ENCODE results near the gene COL15A1. TPM values are rescaled to one million over a fixed set of nuclear protein-coding genes. Genes with fewer than 3 reads are reported as not detected.

Gene COL15A1
- total and polyA plus RNA-seq, 2 of the 13 experiments (the other 11 are each of a cell fraction or from before 2014, with no cell fraction given): not detected

DNA sequence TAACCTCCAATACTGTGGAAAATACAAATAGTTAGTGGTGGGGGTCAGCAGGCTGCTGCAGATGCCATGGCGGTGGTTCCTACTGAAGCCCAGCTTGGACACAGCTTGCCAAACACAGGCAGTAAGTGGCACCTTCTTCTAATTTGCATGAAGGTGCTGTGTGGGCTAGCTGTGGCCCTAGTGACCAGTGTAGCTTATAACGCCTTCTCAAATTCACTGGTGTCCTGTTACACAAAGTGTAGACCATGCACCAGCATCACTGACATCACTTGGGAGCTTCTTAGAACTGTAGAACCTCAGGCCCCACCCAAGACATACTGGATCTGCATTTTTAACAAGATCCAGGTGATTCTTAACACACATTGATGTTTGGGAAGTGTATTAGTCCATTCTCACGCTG lies 102.4 kb downstream of the COL15A1 start:
- H2AFZ ChIP-seq (ENCODE audit: low read length): no peak overlapping the region
- DNase-seq (ENCODE audit: low spot score): no peak
- H3K27ac ChIP-seq (ENCODE audit: extremely low read length, insufficient read depth, low read length): no peak overlapping the region
- ATAC-seq: no peak
- intact Hi-C loops (cut with micrococcal nuclease; ENCODE audit: unreplicated experiment): no loop called here
- no peaks in the 10 kb centered on the region for H4K20me1 ChIP-seq (ENCODE audit: insufficient read depth, low read length)
- no peak overlapping the region for H3K4me3 ChIP-seq (replicated peaks in 1 of 3; ENCODE audit: insufficient read depth in 1 of 3, low read depth in 2 of 3, low read length in 3 of 3)
- POLR2A ChIA-PET: no interaction called here
- H3K36me3 ChIP-seq (replicated peaks in 1 of 2; ENCODE audit: control insufficient read depth in 1 of 2, insufficient read depth in 2 of 2, low read length in 2 of 2): no peaks in the 10 kb centered on the region
- H3K4me1 ChIP-seq (ENCODE audit: insufficient read depth, low read length): no peaks in the 10 kb centered on the region
- TF ChIP-seq, protein P1, sequence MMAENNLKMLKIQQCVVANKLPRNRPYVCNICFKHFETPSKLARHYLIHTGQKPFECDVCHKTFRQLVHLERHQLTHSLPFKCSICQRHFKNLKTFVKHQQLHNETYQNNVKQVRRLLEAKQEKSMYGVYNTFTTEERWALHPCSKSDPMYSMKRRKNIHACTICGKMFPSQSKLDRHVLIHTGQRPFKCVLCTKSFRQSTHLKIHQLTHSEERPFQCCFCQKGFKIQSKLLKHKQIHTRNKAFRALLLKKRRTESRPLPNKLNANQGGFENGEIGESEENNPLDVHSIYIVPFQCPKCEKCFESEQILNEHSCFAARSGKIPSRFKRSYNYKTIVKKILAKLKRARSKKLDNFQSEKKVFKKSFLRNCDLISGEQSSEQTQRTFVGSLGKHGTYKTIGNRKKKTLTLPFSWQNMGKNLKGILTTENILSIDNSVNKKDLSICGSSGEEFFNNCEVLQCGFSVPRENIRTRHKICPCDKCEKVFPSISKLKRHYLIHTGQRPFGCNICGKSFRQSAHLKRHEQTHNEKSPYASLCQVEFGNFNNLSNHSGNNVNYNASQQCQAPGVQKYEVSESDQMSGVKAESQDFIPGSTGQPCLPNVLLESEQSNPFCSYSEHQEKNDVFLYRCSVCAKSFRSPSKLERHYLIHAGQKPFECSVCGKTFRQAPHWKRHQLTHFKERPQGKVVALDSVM (CRISPR knock-in tag; IDR thresholded peaks at IDR 0.05): no peak
- TF ChIP-seq MAZ (IDR thresholded peaks at IDR 0.05; ENCODE audit: borderline replicate concordance, low read depth, low read length) (no peak), MAZ (CRISPR knock-in tag; IDR thresholded peaks at IDR 0.05; ENCODE audit: low read depth) (no peak), NFATC3 (CRISPR knock-in tag; IDR thresholded peaks at IDR 0.05) (no peak), NR2F1 (CRISPR knock-in tag; IDR thresholded peaks at IDR 0.05) (no peak), HNF4G (IDR thresholded peaks at IDR 0.05; ENCODE audit: borderline replicate concordance, low read depth, low read length) (no peak), HNF4G (CRISPR knock-in tag; IDR thresholded peaks at IDR 0.05; ENCODE audit: borderline replicate concordance, low read depth) (no peak), TOPORS (CRISPR knock-in tag; IDR thresholded peaks at IDR 0.05) (no peak), KLF6 (CRISPR knock-in tag; IDR thresholded peaks at IDR 0.05) (no peak), ZSCAN31 (CRISPR knock-in tag; IDR thresholded peaks at IDR 0.05; ENCODE audit: low read depth) (no peak), KAT2B (IDR thresholded peaks at IDR 0.05; ENCODE audit: borderline replicate concordance, low read depth, low read length) (no peak)
- TF ChIP-seq, protein P2, sequence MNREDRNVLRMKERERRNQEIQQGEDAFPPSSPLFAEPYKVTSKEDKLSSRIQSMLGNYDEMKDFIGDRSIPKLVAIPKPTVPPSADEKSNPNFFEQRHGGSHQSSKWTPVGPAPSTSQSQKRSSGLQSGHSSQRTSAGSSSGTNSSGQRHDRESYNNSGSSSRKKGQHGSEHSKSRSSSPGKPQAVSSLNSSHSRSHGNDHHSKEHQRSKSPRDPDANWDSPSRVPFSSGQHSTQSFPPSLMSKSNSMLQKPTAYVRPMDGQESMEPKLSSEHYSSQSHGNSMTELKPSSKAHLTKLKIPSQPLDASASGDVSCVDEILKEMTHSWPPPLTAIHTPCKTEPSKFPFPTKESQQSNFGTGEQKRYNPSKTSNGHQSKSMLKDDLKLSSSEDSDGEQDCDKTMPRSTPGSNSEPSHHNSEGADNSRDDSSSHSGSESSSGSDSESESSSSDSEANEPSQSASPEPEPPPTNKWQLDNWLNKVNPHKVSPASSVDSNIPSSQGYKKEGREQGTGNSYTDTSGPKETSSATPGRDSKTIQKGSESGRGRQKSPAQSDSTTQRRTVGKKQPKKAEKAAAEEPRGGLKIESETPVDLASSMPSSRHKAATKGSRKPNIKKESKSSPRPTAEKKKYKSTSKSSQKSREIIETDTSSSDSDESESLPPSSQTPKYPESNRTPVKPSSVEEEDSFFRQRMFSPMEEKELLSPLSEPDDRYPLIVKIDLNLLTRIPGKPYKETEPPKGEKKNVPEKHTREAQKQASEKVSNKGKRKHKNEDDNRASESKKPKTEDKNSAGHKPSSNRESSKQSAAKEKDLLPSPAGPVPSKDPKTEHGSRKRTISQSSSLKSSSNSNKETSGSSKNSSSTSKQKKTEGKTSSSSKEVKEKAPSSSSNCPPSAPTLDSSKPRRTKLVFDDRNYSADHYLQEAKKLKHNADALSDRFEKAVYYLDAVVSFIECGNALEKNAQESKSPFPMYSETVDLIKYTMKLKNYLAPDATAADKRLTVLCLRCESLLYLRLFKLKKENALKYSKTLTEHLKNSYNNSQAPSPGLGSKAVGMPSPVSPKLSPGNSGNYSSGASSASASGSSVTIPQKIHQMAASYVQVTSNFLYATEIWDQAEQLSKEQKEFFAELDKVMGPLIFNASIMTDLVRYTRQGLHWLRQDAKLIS (CRISPR knock-in tag; IDR thresholded peaks at IDR 0.05): no peak
- no peaks in the 10 kb centered on the region for H3K9me3 ChIP-seq (ENCODE audit: low read length)
- in situ Hi-C loops (cut with HindIII; ENCODE audit: extremely low pct_ligation_motif_present, low pct_unique_long_range_greater_than_20kb): no loop called here
- no peaks in the 10 kb centered on the region for H3K79me2 ChIP-seq (ENCODE audit: insufficient read depth, low read length)
- H3K4me2 ChIP-seq (ENCODE audit: low read depth, low read length): no peak overlapping the region
- peaks cover 0 to 1% of the 10 kb centered on the region in 2 experiments; a peak in 1 of 5 replicates for H3K27me3 ChIP-seq (ENCODE audit: control insufficient read depth in 1 of 2, insufficient read depth in 2 of 2, low read length in 2 of 2)
- H3K9ac ChIP-seq (ENCODE audit: insufficient read depth, low read depth, low read length): no peak overlapping the region
- 0% methylated on average over 2 of the region's 3 CpGs for WGBS (ENCODE audit: low lambda C conversion rate)
- FAIRE-seq: no peak
- no TSS peak for BruUV-seq (replicated peaks)
- CTCF ChIA-PET (ENCODE audit: low intra/inter-chr PET ratio, low total read pairs): no interaction called here
